ENCODE measurements around the gene PSMC3. TPM values are rescaled to one million over a fixed set of nuclear protein-coding genes. Genes with fewer than 3 reads are reported as not detected.
A peak's percentile ranks its signal among the peaks of the same experiment; 100 is the strongest.
"Not testable (repeated sequence)": the region's sequence is repeated elsewhere in the genome, so short reads cannot be mapped to it uniquely, and the experiment has no call there.

Gene PSMC3
- total RNA-seq, 2 donors from 2014 or later, result 99.2 to 133 TPM

- H3K9me3 ChIP-seq, result no peaks in the 10 kb centered on the region
- no peaks in the 10 kb centered on the region for H3K4me1 ChIP-seq (replicated peaks)
- H3K36me3 ChIP-seq, result no peaks in the 10 kb centered on the region
- DNase-seq (ENCODE audit: low spot score), result no peak
- TF ChIP-seq CTCF (IDR thresholded peaks at IDR 0.05) (no peak), POLR2AphosphoS5 (IDR thresholded peaks at IDR 0.05) (no peak), POLR2A (IDR thresholded peaks at IDR 0.05) (no peak)
- WGBS, result 87% methylated on average over 2 of the region's 2 CpGs
- H3K27me3 ChIP-seq (replicated peaks; ENCODE audit: insufficient read depth), result no peaks in the 10 kb centered on the region
- H3K4me3 ChIP-seq, result no peak overlapping the region
- H3K27ac ChIP-seq, result no peak overlapping the region
- intact Hi-C loops (cut with DNase I), result no loop called here
Measured at GRCh38 chr11:47460571-47461235, 34.5 kb upstream of the PSMC3 start.

- not testable (repeated sequence) for H3K27ac ChIP-seq; H3K9me3 ChIP-seq; H3K4me1 ChIP-seq (replicated peaks); H3K4me3 ChIP-seq; H3K27me3 ChIP-seq (replicated peaks; ENCODE audit: insufficient read depth); H3K36me3 ChIP-seq
- intact Hi-C loops (cut with DNase I), result loop anchor here (5.0 kb wide), 1 partner anchor 82 kb away; no protein-coding TSS in a partner anchor
- TF ChIP-seq CTCF (IDR thresholded peaks at IDR 0.05), result peak; percentile 40 to 70 (median 54)
- TF ChIP-seq POLR2AphosphoS5 (IDR thresholded peaks at IDR 0.05), result peak; percentile 45
- peak; percentile 63 for DNase-seq (ENCODE audit: low spot score)
- WGBS, result 21% methylated on average over 8 of the region's 8 CpGs
Measured at GRCh38 chr11:47454258-47454671, 28.0 kb upstream of the PSMC3 start.

- Histone ChIP-seq H3K27ac (no peak overlapping the region), H3K36me3 (no peaks in the 10 kb centered on the region), H3K27me3 (replicated peaks; ENCODE audit: insufficient read depth) (no peaks in the 10 kb centered on the region), H3K4me1 (replicated peaks) (no peaks in the 10 kb centered on the region), H3K9me3 (no peaks in the 10 kb centered on the region), H3K4me3 (no peak overlapping the region)
- TF ChIP-seq POLR2AphosphoS5 (IDR thresholded peaks at IDR 0.05) (no peak), POLR2A (IDR thresholded peaks at IDR 0.05) (no peak), CTCF (IDR thresholded peaks at IDR 0.05) (no peak)
- WGBS, result 89% methylated on average over 8 of the region's 8 CpGs
- intact Hi-C loops (cut with DNase I), result loop anchor here (5.0 kb wide), 1 partner anchor 81 kb away; no protein-coding TSS in a partner anchor
- DNase-seq (ENCODE audit: low spot score), result no peak
Measured at GRCh38 chr11:47453365-47453764, 27.1 kb upstream of the PSMC3 start.

- 93% methylated on average over 4 of the region's 4 CpGs for WGBS
- H3K36me3 ChIP-seq, result no peaks in the 10 kb centered on the region
- H3K4me1 ChIP-seq (replicated peaks), result no peaks in the 10 kb centered on the region
- TF ChIP-seq POLR2AphosphoS5 (IDR thresholded peaks at IDR 0.05) (no peak), CTCF (IDR thresholded peaks at IDR 0.05) (no peak), POLR2A (IDR thresholded peaks at IDR 0.05) (no peak)
- no peak overlapping the region for H3K4me3 ChIP-seq
- intact Hi-C loops (cut with DNase I), result loop anchor here (5.0 kb wide), 1 partner anchor 80 kb away; no protein-coding TSS in a partner anchor
- DNase-seq (ENCODE audit: low spot score), result no peak
- H3K27me3 ChIP-seq (replicated peaks; ENCODE audit: insufficient read depth), result no peaks in the 10 kb centered on the region
- no peaks in the 10 kb centered on the region for H3K9me3 ChIP-seq
- H3K27ac ChIP-seq, result no peak overlapping the region
Measured at GRCh38 chr11:47451990-47452389, 25.8 kb upstream of the PSMC3 start.

- H3K4me1 ChIP-seq (replicated peaks), result no peaks in the 10 kb centered on the region
- DNase-seq (ENCODE audit: low spot score), result no peak
- H3K27ac ChIP-seq, result no peak overlapping the region
- 69% methylated on average over 4 of the region's 4 CpGs for WGBS
- TF ChIP-seq CTCF (IDR thresholded peaks at IDR 0.05) (no peak), POLR2A (IDR thresholded peaks at IDR 0.05) (no peak), POLR2AphosphoS5 (IDR thresholded peaks at IDR 0.05) (no peak)
- no peaks in the 10 kb centered on the region for H3K36me3 ChIP-seq
- H3K4me3 ChIP-seq, result no peak overlapping the region
- H3K9me3 ChIP-seq, result no peaks in the 10 kb centered on the region
- intact Hi-C loops (cut with DNase I), result loop anchor here (5.0 kb wide), 1 partner anchor 79 kb away; no protein-coding TSS in a partner anchor
- no peaks in the 10 kb centered on the region for H3K27me3 ChIP-seq (replicated peaks; ENCODE audit: insufficient read depth)
Measured at GRCh38 chr11:47451436-47451835, 25.2 kb upstream of the PSMC3 start.
